HG03139 (cell line): ENCODE data around the gene PTPA.

ENCODE experiments used
- ATAC-seq: cut with Tn5 transposase; IDR thresholded peaks from one replicate; pipeline ENCODE4 v1.9.1; 2021; ENCODE audit not compliant: unreplicated experiment

PTPA gene

GRCh38 chr9:129081388-129081904, 29.8 kb upstream of the PTPA start:
- ATAC-seq, result no peak

- no peak for ATAC-seq
Measured at GRCh38 chr9:129084087-129084486, 27.1 kb upstream of the PTPA start.

GRCh38 chr9:129089246-129089645, 22.0 kb upstream of the PTPA start:
- no peak for ATAC-seq

GRCh38 chr9:129093602-129094386, 17.4 kb upstream of the PTPA start:
- no peak for ATAC-seq

GRCh38 chr9:129094387-129095169, 16.6 kb upstream of the PTPA start:
- no peak for ATAC-seq

GRCh38 chr9:129095170-129095667, 16.0 kb upstream of the PTPA start:
- no peak for ATAC-seq

GRCh38 chr9:129095908-129096307, 15.3 kb upstream of the PTPA start:
- no peak for ATAC-seq

GRCh38 chr9:129097671-129098306, 13.4 kb upstream of the PTPA start:
- no peak for ATAC-seq

- ATAC-seq, result no peak
Measured at GRCh38 chr9:129098328-129098727, 12.9 kb upstream of the PTPA start.

- ATAC-seq, result no peak
Measured at GRCh38 chr9:129100383-129101169, 10.6 kb upstream of the PTPA start.

- ATAC-seq, result no peak
Measured at GRCh38 chr9:129101279-129101678, 9.9 kb upstream of the PTPA start.

- ATAC-seq, result no peak
Measured at GRCh38 chr9:129102095-129102525, 9.1 kb upstream of the PTPA start.

- no peak for ATAC-seq
Measured at GRCh38 chr9:129102791-129103594, 8.2 kb upstream of the PTPA start.

- no peak for ATAC-seq
Measured at GRCh38 chr9:129103595-129103965, 7.6 kb upstream of the PTPA start.

- ATAC-seq, result no peak
Measured at GRCh38 chr9:129104051-129104450, 7.2 kb upstream of the PTPA start.

GRCh38 chr9:129105857-129106694, 5.1 kb upstream of the PTPA start:
- ATAC-seq, result no peak

- ATAC-seq, result no peak
Measured at GRCh38 chr9:129107651-129108050, 3.6 kb upstream of the PTPA start.

- ATAC-seq, result no peak
Measured at GRCh38 chr9:129108083-129108804, 3.0 kb upstream of the PTPA start.
